Measurements from ENCODE around the gene RAP2A.

The RAP2A gene

DNA sequence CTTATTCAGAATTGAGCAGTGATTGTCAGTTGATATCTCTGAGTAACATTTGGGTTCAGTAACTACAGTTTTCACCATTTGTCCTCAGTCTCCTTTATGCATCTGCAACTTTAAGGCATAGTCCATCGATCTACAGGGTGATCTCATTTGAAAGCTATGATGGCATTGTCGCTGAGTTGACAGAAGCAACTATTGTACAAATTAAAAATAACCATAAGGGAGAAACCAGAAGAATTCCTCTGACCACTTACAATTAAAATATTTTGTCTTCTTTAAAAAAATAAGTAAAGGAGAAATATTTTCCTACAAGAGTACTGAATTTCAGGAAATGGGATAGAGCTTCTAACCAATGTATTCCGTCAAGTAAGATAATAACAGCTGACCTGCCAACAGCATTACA is 30.6 kb downstream of the RAP2A start:
- DNase-seq (ENCODE audit: low read depth in 1 of 2, low spot score in 1 of 2), result no peak
- H3K27me3 ChIP-seq (ENCODE audit: insufficient read depth, poor library complexity, severe bottlenecking), result no peaks in the 10 kb centered on the region
- TF ChIP-seq CTCF (IDR thresholded peaks at IDR 0.05; ENCODE audit: insufficient read depth, low read length) (no peak), SPI1 (IDR thresholded peaks at IDR 0.05; ENCODE audit: borderline replicate concordance, low read depth) (no peak), POLR2AphosphoS5 (IDR thresholded peaks at IDR 0.05; ENCODE audit: low read depth) (no peak), GABPA (IDR thresholded peaks at IDR 0.05; ENCODE audit: low read depth) (no peak)
- TF ChIP-seq, protein P1, sequence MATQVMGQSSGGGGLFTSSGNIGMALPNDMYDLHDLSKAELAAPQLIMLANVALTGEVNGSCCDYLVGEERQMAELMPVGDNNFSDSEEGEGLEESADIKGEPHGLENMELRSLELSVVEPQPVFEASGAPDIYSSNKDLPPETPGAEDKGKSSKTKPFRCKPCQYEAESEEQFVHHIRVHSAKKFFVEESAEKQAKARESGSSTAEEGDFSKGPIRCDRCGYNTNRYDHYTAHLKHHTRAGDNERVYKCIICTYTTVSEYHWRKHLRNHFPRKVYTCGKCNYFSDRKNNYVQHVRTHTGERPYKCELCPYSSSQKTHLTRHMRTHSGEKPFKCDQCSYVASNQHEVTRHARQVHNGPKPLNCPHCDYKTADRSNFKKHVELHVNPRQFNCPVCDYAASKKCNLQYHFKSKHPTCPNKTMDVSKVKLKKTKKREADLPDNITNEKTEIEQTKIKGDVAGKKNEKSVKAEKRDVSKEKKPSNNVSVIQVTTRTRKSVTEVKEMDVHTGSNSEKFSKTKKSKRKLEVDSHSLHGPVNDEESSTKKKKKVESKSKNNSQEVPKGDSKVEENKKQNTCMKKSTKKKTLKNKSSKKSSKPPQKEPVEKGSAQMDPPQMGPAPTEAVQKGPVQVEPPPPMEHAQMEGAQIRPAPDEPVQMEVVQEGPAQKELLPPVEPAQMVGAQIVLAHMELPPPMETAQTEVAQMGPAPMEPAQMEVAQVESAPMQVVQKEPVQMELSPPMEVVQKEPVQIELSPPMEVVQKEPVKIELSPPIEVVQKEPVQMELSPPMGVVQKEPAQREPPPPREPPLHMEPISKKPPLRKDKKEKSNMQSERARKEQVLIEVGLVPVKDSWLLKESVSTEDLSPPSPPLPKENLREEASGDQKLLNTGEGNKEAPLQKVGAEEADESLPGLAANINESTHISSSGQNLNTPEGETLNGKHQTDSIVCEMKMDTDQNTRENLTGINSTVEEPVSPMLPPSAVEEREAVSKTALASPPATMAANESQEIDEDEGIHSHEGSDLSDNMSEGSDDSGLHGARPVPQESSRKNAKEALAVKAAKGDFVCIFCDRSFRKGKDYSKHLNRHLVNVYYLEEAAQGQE (IDR thresholded peaks at IDR 0.05; ENCODE audit: insufficient replicate concordance, low read depth), result no peak
- no peak overlapping the region for H3K4me3 ChIP-seq (replicated peaks; ENCODE audit: insufficient read depth, low read length)
- no peak overlapping the region for H3K27ac ChIP-seq (replicated peaks)

GRCh38 chr13:97466722-97467121 is 32.8 kb downstream of the RAP2A start:
- no peak overlapping the region for H3K27ac ChIP-seq (replicated peaks)
- TF ChIP-seq POLR2AphosphoS5 (IDR thresholded peaks at IDR 0.05; ENCODE audit: low read depth) (no peak), SPI1 (IDR thresholded peaks at IDR 0.05; ENCODE audit: borderline replicate concordance, low read depth) (no peak), CTCF (IDR thresholded peaks at IDR 0.05; ENCODE audit: insufficient read depth, low read length) (no peak), GABPA (IDR thresholded peaks at IDR 0.05; ENCODE audit: low read depth) (no peak)
- TF ChIP-seq, protein P1 (IDR thresholded peaks at IDR 0.05; ENCODE audit: insufficient replicate concordance, low read depth), result no peak
- no peaks in the 10 kb centered on the region for H3K27me3 ChIP-seq (ENCODE audit: insufficient read depth, poor library complexity, severe bottlenecking)
- no peak for DNase-seq (ENCODE audit: low read depth in 1 of 2, low spot score in 1 of 2)
- H3K4me3 ChIP-seq (replicated peaks; ENCODE audit: insufficient read depth, low read length), result no peak overlapping the region

GRCh38 chr13:97468331-97468730 is 34.4 kb downstream of the RAP2A start:
- Histone ChIP-seq H3K27ac (replicated peaks) (no peak overlapping the region), H3K27me3 (ENCODE audit: insufficient read depth, poor library complexity, severe bottlenecking) (no peaks in the 10 kb centered on the region), H3K4me3 (replicated peaks; ENCODE audit: insufficient read depth, low read length) (no peak overlapping the region)
- no peak for TF ChIP-seq SPI1 (IDR thresholded peaks at IDR 0.05; ENCODE audit: borderline replicate concordance, low read depth)
- no peak for TF ChIP-seq CTCF (IDR thresholded peaks at IDR 0.05; ENCODE audit: insufficient read depth, low read length)
- TF ChIP-seq, protein P1 (IDR thresholded peaks at IDR 0.05; ENCODE audit: insufficient replicate concordance, low read depth), result no peak
- TF ChIP-seq POLR2AphosphoS5 (IDR thresholded peaks at IDR 0.05; ENCODE audit: low read depth), result no peak
- DNase-seq (ENCODE audit: low read depth in 1 of 2, low spot score in 1 of 2), result no peak
